ENCODE measurements around the gene SLC19A1. TPM values are rescaled to one million over a fixed set of nuclear protein-coding genes. Genes with fewer than 3 reads are reported as not detected.

The SLC19A1 gene
- total RNA-seq, 1 experiment from 2014 or later, result 25.4 TPM

DNA sequence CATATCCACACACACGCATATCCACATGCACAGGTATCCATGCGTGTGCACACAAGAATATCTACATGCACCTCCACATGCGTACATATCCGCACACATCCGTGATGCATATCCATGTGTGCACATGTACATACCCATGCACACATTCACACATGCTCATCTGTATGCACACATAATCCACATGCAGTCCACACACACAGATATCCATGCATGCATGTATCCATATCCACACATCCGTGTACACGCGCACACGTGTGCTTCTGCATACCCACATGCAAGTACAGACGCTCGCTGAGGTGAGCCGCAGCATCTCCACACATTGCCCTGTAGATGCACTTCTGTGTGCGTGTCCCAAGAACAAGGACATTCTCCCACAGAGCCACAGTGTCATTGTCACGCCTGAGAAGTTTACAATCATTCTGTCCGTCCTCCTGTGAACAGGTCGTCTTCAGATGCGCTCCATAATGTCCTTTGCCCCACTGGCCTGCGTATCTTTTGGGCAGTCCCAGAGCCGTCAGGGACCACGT, 93.9 kb downstream of the SLC19A1 start:
- Mint-ChIP-seq H3K4me1 (ENCODE audit: insufficient read depth, unreplicated experiment) (peaks cover 12% of the 10 kb centered on the region), H3K4me3 (ENCODE audit: unreplicated experiment) (no peak overlapping the region), H3K36me3 (ENCODE audit: insufficient read depth, unreplicated experiment) (peaks cover 5% of the 10 kb centered on the region), H3K27ac (ENCODE audit: low read depth, unreplicated experiment) (no peak overlapping the region), H3K9me3 (ENCODE audit: unreplicated experiment) (peaks cover 8% of the 10 kb centered on the region), H3K27me3 (ENCODE audit: insufficient read depth, unreplicated experiment) (peaks cover 11% of the 10 kb centered on the region)
- TF ChIP-seq, protein P1, sequence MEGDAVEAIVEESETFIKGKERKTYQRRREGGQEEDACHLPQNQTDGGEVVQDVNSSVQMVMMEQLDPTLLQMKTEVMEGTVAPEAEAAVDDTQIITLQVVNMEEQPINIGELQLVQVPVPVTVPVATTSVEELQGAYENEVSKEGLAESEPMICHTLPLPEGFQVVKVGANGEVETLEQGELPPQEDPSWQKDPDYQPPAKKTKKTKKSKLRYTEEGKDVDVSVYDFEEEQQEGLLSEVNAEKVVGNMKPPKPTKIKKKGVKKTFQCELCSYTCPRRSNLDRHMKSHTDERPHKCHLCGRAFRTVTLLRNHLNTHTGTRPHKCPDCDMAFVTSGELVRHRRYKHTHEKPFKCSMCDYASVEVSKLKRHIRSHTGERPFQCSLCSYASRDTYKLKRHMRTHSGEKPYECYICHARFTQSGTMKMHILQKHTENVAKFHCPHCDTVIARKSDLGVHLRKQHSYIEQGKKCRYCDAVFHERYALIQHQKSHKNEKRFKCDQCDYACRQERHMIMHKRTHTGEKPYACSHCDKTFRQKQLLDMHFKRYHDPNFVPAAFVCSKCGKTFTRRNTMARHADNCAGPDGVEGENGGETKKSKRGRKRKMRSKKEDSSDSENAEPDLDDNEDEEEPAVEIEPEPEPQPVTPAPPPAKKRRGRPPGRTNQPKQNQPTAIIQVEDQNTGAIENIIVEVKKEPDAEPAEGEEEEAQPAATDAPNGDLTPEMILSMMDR (IDR thresholded peaks at IDR 0.05; ENCODE audit: unreplicated experiment), result no peak
- intact Hi-C loops (cut with micrococcal nuclease), result no loop called here
- ChIA-PET POLR2A (no interaction called here), CTCF (no interaction called here)
- no TSS peak for BruUV-seq (replicated peaks)
- no peak for DNase-seq (ENCODE audit: unreplicated experiment)

Small RNA genes lying within 50 kb of the gene (microRNA-seq; reads per million reads assigned to microRNA genes)
- 0.79 reads per million for gene MIR6815

Other genes with a start within 250 kb of the SLC19A1 start
- 2.1 and 3.4 TPM in 2 replicates for gene COL18A1, start 137.3 kb downstream of the SLC19A1 start, total RNA-seq (2022)
- gene PCBP3, start 101.3 kb upstream of the SLC19A1 start, total RNA-seq (2022), result 3.7 and 6.6 TPM in 2 replicates